Measurements from ENCODE around the gene LRIT1.

LRIT1 gene

DNA sequence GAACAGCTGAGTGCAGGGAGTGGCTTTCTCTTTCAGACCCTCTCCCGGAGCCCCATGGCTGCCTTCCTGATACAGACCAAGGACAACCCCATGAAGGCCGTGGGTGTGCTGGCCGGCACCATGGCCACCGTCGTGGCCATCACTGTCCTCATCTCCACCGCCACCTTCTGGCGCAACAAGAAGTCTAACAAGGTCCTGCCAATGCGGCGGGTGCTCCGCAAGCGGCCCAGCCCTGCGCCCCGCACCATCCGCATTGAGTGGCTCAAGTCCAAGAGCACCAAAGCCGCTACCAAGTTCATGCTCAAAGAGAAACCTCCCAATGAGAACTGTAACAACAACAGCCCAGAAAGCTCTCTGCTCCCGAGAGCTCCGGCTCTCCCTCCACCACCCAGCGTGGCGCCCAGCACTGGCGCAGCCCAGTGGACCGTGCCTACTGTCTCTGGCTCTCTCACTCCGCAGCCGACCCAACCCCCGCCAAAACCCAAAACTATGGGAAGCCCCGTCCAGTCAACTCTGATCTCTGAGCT is 27.2 kb downstream of the LRIT1 start:
- no peak for DNase-seq (ENCODE audit: low spot score)

DNA sequence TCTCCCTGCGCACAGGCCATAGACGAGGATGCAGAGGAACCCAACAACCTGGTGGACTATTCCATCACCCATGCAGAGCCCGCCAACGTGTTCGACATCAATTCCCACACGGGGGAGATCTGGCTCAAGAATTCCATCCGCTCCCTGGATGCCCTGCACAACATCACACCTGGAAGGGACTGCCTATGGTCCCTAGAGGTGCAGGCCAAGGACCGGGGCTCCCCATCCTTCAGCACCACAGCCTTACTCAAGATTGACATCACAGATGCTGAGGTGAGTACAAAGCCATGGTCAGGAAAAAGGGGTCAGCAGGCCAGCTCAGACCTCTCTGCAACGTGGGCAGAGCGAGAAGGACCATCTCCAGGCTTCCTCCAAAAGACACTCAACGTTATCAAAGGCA is 28.3 kb downstream of the LRIT1 start:
- no peak for DNase-seq (ENCODE audit: low spot score)

DNA sequence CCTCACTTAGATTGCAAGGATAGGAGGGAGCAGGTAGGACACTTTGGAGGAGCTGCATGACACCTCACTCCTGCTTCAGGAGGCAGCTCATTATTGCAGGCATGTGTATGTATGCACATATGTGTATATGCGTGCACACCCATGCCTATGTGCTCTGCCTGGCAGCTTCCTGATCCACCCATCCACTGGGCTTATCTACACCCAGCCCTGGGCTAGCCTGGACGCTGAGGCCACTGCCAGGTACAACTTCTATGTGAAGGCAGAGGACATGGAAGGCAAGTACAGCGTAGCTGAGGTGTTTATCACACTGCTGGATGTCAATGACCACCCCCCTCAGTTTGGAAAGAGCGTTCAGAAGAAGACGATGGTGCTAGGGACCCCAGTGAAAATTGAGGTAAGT is 29.3 kb downstream of the LRIT1 start:
- DNase-seq (ENCODE audit: low spot score) = no peak

DNA sequence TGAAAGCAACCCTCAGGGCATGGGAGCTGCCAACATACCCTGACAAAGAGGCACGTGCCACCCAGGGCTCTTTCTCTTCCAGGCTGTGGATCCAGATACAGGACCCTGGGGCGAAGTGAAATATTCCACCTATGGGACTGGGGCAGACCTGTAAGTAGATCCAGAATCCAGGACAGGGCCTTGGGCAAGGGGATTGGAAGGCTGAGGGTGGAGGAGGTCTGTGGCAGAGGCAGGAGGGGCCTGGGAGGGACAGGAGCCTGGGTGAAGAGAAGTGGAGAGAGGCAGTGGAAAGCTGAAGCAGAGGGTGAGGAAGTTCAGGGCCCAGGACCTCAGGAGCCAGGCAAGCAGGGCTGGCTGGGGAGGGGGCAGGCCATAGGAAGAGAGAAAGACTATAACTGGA is 29.8 kb downstream of the LRIT1 start:
- DNase-seq (ENCODE audit: low spot score) = no peak

DNA sequence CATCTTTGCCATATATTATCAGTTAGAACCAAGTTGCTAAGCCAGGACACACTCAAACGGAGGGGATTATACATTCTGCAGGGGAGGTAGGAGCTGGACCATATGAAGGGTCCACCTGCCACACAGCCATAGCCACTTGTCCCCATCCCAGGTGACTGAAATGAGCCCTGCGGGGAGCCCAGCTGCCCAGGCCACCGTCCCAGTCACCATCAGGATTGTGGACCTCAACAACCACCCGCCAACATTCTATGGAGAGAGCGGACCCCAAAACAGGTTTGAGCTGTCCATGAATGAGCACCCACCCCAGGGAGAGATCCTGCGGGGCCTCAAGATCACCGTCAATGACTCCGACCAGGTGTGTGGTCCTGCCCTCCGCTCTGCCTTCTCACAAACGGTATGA is 33.3 kb downstream of the LRIT1 start:
- no peak for DNase-seq (ENCODE audit: low spot score)

DNA sequence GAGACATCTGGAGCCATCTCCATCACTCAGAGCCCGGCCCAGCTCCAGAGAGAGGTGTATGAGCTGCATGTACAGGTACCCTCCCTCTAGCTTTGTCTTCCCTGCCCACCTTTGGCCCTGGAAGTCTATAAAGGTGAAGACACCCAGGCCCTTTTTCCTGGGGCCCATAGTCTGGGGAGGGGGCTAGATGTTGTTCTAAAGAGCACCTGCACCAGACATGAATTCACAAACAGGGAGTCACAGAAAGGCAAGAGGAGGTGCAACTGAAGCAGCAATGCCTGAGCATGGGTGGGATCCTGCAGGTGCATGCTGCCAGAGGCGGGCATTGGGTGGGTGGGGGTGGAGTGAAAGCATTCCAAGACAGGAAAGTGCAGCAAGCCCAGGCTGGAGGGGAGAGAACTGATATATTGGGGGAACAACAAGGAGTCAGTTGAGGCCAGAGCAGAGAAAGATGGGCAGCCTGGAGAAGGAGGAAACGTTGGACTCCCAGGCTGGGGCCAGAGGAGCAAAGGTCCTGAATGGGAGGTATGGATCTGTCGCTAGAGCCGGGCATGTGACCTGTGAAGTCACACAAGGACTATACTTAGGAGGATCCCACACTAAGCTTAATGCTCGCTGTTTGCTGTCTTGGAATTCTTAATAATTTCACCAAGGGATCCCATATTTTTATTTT is 35.4 kb downstream of the LRIT1 start:
- no peak for DNase-seq (ENCODE audit: low spot score)

DNA sequence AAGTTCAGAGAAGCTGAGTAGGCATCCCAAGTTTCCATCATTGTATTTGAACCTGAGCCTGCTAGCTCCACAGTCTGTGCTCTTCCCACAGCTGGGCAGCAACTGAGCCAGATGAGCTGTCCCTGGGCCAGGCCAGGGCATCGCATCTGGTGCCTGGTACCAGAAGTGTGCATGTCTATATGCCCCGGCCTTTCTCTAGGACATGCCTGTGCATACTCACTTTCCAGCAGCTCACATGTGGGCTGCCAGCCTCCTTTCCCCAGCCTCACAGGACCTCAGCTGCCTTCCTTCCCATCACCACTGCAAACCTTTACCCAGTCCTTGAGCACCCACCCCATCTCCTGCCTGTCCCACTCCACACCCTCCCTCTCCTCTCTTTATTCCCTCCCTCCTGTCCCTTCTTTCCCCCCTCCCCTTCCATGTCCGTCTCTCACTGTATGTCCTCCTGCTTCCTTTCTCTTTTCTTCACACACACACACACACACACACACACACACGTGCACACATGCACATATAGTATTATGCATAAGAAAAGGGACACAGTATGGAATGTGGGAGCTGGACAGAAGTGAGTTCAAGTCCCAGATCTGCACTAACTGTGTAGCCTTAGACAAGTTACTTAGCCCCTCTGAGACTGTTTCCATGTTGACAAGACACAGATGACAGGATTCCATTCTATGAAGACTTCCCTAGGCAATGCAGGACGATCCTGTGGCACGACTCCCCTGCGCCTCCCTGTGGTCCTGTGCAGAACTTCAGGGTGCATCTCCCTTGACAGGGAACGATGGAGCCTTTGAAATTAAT is 36.1 kb downstream of the LRIT1 start:
- DNase-seq (ENCODE audit: low spot score) = peak; percentile 75

DNA sequence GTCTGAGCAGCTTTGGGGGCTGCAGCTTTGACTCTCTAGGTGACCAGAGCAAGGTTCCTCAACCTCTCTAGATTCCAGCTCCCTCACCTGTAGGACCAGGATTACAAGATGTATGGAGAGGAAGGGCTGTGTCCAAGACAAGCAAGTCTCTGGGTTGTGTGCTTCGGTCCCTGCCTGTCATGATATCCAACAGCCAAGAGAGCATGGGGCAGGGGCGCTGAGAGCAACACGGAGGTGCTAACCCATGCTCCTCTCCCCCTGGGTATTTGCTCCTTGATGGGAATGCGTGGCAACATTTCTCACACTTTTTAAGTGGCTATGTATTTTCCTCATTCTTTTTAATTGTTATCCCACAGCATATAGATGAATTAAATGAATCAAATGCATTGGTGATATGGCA is 36.7 kb downstream of the LRIT1 start:
- DNase-seq (ENCODE audit: low spot score) = no peak

DNA sequence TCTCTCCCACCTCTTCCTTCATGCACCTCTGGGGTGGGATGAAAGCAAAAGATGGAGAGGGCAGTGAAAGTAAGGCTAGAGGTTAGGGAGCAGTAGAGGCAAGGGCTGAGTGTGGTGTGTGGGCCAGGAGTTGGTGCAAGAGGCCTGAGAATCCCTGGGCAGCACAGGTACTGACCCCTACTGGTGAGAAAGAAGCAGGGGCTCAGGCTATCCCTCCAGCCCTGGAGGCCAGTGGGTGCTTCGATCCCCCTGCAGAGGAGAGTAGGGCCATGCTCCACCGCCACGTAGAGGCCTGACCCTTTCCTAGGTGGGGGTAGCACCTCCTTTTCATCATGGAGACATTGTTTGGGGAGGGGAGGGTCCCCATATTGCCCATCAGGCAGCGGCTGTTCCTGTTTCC is 37.2 kb downstream of the LRIT1 start:
- no peak for DNase-seq (ENCODE audit: low spot score)

DNA sequence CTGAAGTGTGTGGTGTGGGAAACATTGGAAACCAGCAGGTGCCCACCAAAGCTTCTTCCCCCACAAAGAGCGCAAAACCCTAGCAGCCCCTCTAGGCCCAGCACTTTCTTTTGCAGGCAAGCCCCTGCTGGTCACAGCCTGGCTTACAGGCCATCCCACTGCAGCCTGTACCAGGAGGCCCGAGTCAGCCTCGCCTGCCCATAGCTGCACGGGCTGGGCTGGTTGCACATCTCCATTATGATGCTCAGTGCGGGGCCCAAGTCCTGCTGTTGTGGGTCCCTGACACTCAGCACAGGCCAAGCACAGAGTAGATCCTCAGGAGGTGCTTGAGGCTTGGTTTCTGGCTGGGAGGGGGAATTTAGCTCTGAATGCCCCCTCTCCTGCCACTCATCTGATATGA is 39.0 kb downstream of the LRIT1 start:
- DNase-seq (ENCODE audit: low spot score) = no peak

DNA sequence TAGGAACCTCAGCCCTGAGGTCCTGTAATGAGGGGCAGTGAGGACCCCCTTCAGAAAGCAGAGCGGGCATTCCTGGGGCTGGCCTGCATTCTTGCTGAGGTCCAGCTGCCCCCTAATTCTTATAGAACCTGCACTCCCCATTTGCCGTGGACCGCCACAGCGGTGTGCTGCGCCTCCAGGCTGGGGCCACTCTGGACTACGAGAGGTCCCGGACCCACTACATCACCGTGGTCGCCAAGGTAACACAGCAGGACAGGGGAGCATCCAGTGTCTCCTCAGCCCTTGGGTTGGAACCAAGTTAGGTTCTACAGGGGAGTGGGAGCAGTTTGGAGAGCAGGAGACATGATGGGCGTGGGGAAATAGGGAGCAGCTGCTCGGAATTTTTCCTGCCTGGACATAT is 39.7 kb downstream of the LRIT1 start:
- no peak for DNase-seq (ENCODE audit: low spot score)

DNA sequence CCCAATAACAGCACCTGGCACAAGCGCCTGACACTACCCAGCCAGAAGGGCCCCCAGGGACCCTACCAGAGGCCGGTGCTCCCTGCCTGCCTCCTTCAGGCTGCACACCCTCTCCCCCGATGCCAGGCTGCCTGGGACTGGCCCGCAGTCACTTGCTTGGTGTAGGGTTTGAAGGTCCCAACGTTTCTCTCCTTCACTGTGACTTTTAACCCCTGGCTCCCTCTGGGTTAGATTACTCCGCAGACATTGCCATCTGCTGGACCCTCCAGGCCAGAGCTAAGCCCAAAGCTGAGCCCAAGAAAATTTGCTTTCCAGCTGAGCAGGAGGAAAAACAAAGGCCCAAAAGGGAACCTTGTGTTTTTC is 40.1 kb downstream of the LRIT1 start:
- DNase-seq (ENCODE audit: low spot score) = no peak

DNA sequence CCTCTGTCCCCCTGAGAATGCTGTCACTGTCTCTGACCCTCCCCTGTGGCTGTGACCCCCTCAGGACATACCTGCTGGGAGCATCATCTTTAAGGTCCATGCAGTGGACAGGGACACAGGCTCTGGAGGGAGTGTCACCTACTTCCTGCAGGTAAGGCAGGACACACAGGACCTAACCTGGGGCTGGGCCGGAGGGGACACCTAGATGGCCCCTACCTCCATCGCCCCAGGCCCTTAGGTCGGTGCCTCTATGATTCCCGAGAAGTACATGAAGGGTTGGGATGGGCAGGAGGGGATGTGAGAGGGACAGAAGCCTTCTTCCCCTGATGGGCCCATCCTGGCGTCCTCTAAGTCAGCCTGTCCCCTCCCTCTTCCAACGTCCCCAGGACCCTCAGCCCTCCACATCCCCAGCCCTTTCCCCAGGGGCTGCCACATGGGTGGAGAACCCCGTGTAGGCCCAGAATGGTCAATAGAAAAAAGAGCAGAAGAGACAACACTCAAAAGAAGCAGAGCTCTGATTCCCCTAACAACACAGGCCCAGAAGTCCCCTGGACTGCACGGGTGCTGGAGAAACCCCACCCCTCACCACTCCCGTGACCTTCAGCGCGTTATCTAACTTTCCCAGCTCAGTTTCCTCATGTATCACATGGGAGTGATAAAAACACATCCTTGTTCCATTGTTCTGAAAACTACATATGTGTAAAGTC is 40.7 kb downstream of the LRIT1 start:
- DNase-seq (ENCODE audit: low spot score) = no peak

DNA sequence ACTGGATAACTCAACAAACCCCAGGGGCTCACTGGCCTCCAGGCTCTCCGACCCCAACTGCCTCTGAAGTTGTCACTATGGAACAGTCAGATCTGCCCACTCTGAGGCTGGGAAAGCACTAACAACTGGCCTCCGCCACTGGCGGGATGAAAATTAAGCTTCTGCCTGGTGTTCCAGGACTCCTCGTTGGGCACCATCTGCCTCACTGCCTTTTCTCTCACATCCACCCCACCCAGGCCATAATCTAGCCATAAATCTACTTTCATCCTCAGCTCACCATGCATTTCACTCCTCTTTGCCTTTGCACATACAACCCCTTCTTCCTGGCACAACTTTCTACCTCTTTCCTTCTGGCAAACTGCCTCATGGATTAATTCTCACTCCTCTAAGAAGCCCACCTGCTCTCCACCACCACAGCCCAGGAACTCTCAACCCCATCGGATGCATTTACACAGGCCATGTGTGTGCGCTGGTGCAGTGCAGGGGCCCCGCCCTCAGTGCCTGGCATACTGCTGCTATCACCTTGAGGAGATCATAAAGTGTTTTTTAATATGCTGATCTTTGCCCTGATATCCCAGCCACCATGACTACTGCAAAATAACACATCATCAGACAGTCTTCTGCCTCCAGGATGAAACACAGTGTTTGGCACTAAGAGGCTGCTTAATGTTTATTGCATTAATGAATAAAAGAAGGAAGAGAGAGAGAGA is 43.0 kb downstream of the LRIT1 start:
- DNase-seq (ENCODE audit: low spot score) = no peak

DNA sequence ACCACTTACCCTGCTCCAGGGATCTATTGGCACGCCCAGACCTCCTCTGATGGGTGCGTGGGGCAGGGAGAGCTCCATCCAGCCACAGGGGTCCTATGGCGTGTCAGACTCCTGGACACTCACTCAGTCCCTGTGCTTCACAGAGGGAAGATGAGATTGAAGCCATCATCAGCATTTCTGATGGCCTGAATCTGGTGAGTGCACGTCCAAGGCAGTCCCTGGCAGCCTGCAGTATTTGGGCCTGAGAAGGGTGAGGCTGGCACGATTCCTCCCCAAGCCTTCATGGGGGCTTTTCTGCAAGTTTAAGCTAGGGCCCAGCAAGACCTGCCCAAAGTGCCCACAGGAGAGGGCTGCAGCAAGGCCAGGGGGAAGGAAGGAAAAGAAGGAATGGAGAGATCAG is 43.7 kb downstream of the LRIT1 start:
- no peak for DNase-seq (ENCODE audit: low spot score)

DNA sequence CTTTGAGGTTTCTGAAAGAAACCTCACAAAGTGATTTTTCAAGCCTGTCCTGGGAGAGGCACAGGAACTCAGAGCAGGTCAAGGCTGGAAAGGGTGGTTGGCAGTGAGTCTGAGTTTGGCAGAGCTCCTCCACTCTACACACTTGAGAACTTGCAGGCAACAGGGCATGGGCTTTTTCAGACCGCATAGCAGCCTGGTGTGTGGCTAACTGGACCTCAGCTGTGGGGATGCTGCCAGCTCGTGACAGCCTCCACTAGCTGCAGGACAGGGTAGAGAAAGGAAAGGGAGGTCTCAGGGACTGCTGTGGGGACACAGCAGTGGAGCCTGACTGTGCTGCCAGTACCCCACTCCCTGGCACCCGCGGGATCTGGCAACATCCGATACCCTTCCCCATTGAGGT is 44.4 kb downstream of the LRIT1 start:
- DNase-seq (ENCODE audit: low spot score) = no peak

DNA sequence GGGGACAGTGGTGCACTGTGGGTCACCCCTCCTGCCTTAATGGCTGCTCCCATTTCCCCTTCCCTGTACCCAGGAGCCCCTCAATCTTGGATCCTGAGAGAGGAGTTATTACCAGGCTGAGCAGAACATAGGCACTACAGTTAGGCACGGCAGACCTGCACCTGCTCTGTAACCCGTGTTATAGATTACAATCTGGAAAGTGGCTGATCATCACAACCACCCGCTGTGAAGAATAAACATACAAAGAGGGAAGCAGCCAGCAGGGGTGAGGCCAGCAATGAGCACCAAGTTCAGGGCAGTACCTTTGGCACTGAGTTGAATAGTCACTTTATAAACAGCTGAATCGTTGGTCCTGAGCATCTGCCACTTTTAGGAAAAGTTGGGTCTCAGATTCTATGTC is 45.3 kb downstream of the LRIT1 start:
- no peak for DNase-seq (ENCODE audit: low spot score)

DNA sequence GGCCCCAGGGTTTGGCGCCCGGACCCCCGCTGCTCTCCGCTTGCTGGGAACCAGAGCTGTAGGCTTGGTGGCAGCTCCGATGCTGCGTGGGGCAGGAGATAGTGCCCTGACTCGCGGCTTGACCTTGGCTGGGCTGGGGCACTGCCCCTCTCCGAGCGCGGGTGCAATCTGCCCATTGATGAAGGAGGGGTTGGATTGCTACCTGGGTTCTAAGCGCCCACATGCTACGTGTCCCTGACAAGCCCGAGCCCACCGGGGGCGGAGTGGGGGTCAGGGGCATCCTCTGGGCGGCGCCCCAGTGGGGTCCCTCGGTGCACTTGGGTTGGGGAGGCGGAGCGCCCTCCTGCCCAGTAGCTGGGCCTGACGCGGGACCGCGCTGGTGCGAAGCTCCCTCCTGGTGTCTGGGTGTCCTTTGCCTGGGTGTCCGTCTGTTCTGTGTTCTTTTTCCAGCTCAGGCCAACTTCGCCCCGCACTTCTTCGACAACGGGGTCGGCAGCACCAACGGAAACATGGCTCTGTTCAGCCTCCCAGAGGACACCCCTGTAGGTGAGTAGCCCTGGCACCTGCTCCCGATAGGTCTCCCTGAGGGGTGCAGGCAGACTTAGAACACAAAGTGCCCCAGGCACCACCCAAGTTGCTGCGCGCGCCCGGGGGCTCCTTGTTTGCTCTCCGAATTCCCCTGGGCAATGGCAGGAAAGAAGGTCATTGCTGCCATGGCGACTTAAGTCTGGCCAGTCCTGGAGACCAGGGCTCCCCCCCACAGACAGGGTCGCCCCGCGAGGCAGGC is 46.1 kb downstream of the LRIT1 start:
- DNase-seq (ENCODE audit: low spot score) = no peak

DNA sequence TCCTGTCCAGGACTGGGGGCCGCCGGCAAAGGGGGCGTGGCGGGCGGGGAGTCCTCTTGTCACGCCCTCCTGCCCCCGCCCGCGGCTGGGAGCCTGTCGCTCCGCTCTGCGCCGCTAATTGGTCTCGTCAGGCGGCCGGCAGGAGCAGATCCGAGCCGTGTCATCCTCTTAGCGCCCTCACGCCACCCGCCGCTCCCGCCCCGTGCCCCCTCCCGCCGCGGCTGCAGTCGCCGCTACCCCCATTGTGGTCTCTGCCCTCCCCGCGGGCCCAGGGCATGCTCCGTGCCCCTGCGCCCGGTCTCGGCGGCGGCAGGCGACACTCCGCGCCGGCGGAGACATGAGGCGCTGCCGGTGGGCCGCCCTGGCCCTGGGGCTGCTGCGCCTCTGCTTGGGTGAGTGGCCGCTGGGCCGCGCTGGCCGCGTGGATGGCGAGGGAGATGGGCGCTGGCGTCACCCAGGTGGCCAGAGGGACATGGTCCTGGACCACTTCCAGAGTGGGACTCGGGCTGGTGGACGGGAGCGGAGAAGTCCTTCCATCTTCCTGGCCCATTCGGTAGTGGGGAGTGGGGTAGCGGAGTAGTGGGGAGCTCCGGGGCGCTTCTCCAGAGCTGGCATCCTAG is 46.8 kb downstream of the LRIT1 start, which contains the start of gene CDHR1:
TSS of gene CDHR1 (plus strand) at position 114 of the 620 bp plus-strand sequence. CDS start at position 338, 224 bp downstream.
- peak; percentile 27 for DNase-seq (ENCODE audit: low spot score)

DNA sequence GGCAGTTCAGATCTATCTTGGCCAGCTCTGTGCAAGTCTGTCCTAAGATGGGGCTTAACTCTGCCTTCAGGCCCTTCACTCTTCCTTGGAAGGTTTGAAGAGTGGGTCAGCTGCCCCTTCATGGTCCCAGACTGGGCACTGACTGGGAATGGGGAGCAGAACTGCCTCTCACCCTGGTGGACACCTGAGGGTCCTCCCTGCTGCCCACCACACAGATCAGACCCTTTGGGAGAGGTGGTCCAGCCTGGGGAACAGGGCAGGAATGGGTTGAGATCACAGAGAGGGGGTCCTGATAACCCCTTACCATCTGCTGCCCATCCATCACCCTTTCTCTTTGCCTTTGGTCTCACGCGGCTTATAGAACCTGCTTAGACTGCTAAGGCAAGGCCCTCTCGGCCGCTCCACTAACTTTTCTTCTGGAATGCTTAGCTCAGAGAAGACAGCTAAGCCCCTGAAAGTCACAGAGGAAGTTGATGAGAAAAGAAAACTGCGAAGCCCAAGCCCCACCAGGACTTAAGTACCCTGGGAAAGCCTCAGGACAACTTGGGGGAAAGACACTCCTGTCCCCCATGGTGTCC is 47.4 kb downstream of the LRIT1 start:
- DNase-seq (ENCODE audit: low spot score) = no peak

DNA sequence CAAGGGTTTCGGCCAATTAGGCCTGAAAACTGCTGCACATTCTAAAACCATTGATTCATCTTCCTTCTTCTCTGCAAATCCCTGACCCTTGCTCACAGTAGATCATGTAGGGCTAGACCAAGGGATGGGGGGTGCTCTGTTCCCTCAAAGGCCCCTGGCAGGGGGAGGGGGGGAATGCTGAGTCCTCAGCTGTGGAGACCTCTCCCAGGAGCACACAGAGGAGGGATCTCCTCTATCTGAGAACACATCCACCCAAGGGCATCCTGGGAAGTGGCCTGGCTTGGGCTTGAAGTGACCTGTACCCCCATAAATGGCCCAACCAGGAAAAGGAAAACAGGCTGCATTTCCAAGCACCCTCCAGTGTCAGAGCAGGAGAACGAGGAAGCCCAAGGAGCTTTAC is 48.0 kb downstream of the LRIT1 start:
- no peak for DNase-seq (ENCODE audit: low spot score)

Measured in AG08395 (cell line).